Esophagus squamous epithelium (tissue), 4 donors: ENCODE measurements around the gene RFX1.
"Not testable (repeated sequence)": the region's sequence is repeated elsewhere in the genome, so short reads cannot be mapped to it uniquely, and the experiment has no call there.

Experiments
- CTCF ChIP-seq, 6 experiments: fragments of 450-650 bp in 4 of 6; fragments of 200-600 bp in 2 of 6; sonication (generic) in 2 of 6; IDR thresholded peaks; one replicate each; pipeline ENCODE4 v1.5.1; 2016 to 2019; ENCODE audit warnings: antibody characterized with exemption in 6 of 6, mild to moderate bottlenecking in 4 of 6, moderate library complexity in 4 of 6
- POLR2A ChIP-seq, 4 donors: fragments of 450-650 bp; IDR thresholded peaks; one replicate each; pipeline ENCODE4 v1.6.1; 2017; ENCODE audit warnings: antibody characterized with exemption in 4 of 4, mild to moderate bottlenecking in 4 of 4, moderate library complexity in 3 of 4

DNA sequence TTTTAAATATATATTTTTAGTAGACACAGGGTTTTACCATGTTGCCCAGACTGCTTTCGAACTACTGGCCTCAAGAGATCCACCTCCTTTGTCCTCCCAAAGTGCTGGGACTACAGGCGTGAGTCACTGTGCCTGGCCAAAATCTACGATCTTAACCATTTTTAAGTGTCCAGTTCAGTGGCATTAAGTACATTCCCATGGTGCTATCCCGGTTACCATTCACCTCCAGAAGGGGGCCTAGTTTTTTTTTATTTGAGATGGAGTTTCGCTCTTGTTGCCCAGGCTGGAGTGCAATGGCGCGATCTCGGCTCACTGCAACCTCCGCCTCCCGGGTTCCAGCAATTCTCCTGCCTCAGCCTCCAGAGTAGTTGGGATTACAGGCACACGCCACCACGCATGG, 29.0 kb upstream of the RFX1 start:
- not testable (repeated sequence) for TF ChIP-seq CTCF, POLR2A (IDR thresholded peaks at IDR 0.05)
